Suprapubic skin (tissue), 4 donors: ENCODE results near the gene FCRL4.
"Not testable (repeated sequence)": the region's sequence is repeated elsewhere in the genome, so short reads cannot be mapped to it uniquely, and the experiment has no call there.

Experiments used
- EP300 ChIP-seq: sonication (generic); formaldehyde crosslinking; IDR thresholded peaks from one replicate; pipeline ENCODE4 v1.6.1; 2017; ENCODE audit warnings: antibody characterized with exemption
- POLR2A ChIP-seq, 2 donors: fragments of 450-650 bp; IDR thresholded peaks; one replicate each; pipeline ENCODE4 v1.6.1; 2017; ENCODE audit warnings: antibody characterized with exemption in 2 of 2, mild to moderate bottlenecking in 2 of 2, moderate library complexity in 2 of 2
- POLR2AphosphoS5 ChIP-seq, 3 donors: sonication (generic); formaldehyde crosslinking; IDR thresholded peaks; one replicate each; pipeline ENCODE4 v1.6.1; 2017; ENCODE audit warnings: antibody characterized with exemption in 3 of 3
- TF ChIP-seq, protein P1 (sequence below), 2 donors: fragments of 200-600 bp in 1 of 2; fragments of 450-650 bp in 1 of 2; sonication (generic) in 1 of 2; IDR thresholded peaks; one replicate each; pipeline ENCODE4 v1.5.1; 2016 to 2019; ENCODE audit warnings: antibody characterized with exemption in 2 of 2, mild to moderate bottlenecking in 1 of 2, moderate library complexity in 1 of 2

DNA sequence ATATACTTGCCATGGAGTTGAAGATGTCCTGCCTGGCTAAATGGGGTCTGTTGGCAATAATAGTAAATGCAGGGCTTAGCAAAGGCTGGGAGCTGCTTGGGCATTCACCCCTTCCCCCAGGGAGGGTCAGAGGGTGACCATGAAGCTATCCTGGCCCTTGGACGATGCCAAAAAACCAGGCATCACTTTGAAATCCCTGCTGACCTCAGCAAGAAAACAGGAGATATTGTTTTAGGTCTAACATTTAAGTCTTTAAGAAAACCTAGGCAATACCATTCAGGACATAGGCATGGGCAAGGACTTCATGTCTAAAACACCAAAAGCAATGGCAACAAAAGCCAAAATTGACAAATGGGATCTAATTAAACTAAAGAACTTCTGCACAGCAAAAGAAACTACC, 49.8 kb downstream of the FCRL4 start:
- TF ChIP-seq, protein P1, sequence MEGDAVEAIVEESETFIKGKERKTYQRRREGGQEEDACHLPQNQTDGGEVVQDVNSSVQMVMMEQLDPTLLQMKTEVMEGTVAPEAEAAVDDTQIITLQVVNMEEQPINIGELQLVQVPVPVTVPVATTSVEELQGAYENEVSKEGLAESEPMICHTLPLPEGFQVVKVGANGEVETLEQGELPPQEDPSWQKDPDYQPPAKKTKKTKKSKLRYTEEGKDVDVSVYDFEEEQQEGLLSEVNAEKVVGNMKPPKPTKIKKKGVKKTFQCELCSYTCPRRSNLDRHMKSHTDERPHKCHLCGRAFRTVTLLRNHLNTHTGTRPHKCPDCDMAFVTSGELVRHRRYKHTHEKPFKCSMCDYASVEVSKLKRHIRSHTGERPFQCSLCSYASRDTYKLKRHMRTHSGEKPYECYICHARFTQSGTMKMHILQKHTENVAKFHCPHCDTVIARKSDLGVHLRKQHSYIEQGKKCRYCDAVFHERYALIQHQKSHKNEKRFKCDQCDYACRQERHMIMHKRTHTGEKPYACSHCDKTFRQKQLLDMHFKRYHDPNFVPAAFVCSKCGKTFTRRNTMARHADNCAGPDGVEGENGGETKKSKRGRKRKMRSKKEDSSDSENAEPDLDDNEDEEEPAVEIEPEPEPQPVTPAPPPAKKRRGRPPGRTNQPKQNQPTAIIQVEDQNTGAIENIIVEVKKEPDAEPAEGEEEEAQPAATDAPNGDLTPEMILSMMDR (IDR thresholded peaks at IDR 0.05), result not testable (repeated sequence)
- not testable (repeated sequence) for TF ChIP-seq POLR2AphosphoS5 (IDR thresholded peaks at IDR 0.05); POLR2A (IDR thresholded peaks at IDR 0.05); EP300
